NCI-H526 (cell line): Measurements from ENCODE around the gene EZH1.
"Not testable (repeated sequence)": the region's sequence is repeated elsewhere in the genome, so short reads cannot be mapped to it uniquely, and the experiment has no call there.

Experiments used
- DNase-seq, 2 experiments: peaks; one replicate each; lab custom pipeline; 2025; lab: John Stamatoyannopoulos, UW

Gene EZH1

DNA sequence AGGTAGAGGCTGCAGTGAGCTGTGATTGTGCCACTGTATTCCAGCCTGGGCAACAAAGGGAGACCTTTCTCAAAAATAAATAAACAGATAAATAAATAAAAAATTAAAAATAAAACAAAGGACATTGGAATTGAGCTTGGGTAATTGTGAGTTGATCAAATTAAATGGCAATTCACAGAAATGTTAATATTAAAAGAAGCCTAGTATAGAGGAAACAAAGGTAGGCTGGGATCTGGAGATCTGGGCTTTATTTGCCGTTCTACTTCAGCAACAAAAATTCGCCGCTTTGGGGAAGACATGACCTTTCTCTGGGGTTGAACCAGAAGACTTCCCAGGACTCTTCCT lies 28.1 kb upstream of the EZH1 start:
- no peak for DNase-seq

DNA sequence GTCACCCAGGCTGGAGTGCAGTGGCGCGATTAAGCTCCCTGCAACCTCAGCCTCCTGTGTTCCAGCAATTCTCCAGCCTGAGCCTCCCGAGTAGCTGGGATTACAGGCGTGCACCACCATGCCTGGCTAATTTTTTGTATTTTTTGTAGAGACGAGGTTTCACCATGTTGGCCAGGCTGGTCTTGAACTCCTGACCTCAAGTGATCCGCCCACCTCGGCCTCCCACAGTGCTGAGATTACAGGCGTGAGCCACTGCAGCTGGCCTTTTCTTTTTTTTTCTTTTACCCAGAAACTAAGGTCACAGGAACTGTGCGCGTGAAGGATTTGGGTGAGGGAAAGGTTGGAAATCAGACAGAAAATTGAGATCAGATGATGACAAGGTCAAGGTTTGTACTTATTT lies 25.1 kb upstream of the EZH1 start:
- DNase-seq = not testable (repeated sequence)

DNA sequence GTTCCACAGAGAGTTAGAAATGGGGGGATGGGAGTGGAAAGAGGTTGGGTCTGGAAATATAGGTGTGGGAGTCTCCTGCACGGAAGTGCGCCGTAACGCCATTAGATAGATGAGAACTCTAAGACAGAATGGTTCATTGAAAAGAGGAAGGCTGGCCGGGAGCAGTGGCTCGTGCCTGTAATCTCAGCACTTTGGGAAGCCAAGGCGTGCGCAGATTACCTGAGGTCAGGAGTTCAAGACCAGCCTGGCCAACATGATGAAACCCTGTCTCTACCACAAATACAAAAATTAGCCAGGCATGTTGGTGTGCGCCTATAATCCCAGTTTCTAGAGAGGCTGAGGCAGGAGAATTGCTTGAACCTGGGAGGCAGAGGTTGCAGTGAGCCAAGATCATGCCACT lies 23.2 kb upstream of the EZH1 start:
- DNase-seq = not testable (repeated sequence)

DNA sequence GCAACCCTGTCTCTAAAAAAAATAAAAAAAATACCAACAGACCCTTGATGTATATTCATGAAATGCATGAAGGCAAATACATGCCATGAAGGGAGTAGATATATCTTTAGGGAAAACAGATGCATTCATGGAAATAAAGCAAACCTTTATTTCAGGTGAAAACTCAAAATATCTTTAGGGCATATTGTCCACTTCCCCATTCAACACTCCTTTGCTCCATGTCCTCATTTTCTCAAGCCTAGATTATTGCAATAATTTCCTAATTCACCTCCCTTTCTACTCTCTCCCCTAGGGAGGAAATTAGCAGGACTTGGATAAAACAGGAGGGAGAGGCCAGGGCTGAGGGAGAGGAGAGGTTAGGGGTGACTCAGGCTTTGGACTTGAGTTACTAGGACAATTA lies 22.7 kb upstream of the EZH1 start:
- no peak for DNase-seq

DNA sequence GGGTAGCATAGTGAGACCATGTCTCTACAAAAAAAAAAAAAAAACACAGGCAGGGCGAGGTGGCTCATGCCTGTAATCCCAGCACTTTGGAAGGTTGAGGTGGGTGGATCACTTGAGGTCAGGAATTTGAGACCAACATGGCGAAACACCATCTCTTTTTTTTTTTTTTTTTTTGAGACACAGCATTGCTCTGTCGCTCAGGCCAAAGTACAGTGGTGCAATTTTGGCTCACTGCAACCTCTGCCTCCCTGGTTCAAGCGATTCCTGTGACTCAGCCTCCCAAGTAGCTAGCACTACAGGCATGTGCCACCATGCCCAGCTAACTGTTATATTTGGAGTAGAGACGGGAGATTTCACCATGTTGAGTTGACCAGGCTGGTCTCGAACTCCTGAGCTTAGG lies 21.3 kb upstream of the EZH1 start:
- DNase-seq = no peak

DNA sequence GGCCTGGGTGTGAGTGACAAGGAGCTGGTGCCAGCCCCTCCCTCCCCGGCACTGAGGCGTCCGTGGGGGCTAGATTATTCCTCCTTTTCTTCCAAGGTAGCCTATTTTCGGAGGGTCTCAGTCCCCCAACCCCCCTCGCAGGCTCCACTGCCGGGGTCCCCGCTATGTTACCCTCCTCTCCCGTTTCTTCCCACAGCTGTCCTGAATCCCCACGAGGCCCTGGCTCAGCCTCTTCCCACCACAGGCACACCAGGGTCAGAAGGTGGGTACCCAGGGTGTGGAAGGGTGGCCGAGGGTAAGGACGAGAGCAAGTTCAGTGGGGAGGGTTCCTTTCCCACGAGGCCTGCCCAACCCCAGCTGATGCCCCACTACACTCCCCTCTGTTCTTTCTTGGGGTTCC lies 16.8 kb upstream of the EZH1 start:
- no peak for DNase-seq

DNA sequence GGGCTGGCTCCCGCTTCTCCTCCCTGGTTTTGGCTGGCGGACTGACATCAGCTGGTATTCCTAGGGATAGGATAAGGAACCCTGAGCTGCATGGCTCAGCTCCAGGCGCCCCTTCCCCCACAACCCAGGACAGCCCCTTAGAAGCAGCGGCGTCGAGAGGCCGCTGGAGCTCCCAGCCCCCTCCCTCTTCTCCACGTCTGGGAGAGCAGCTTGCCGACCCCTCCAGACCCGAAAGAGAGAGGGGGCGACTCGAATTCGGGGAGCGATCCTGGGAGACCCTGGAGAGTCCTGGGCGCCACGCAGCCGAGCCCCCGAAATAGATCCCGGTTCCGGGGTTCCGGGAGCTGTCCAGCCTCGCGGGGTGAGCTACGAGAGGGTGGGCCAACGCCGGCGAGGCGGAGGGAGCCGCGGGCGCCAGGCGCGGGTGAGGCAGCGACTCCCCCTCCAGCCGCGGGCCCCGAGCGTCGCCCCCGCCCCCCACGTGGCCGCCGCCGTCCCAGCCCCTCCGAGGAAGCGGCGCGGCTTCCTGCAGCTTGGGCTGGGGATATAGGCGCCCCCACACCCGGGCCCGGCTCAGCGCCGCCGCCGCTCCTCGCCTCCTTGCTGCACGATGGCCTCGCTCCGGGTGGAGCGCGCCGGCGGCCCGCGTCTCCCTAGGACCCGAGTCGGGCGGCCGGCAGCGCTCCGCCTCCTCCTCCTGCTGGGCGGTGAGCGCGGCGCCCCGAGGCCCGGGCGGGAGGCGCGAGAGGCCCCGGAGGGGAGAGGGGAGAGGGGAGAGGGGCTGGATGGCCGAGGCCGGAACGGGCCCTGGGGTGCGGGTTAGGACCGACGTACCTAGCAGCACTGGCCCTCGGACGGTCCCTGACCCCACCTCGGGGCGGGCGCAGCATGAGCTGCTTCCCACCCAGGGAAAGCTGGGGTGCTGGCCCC lies 16.1 kb upstream of the EZH1 start, which contains the start of gene RAMP2:
Gene RAMP2, plus strand, starts transcription at position 576 of the 930 bp plus-strand sequence. Its CDS starts 35 bp downstream, at position 611.
- peak; percentile 17 to 63 for DNase-seq

DNA sequence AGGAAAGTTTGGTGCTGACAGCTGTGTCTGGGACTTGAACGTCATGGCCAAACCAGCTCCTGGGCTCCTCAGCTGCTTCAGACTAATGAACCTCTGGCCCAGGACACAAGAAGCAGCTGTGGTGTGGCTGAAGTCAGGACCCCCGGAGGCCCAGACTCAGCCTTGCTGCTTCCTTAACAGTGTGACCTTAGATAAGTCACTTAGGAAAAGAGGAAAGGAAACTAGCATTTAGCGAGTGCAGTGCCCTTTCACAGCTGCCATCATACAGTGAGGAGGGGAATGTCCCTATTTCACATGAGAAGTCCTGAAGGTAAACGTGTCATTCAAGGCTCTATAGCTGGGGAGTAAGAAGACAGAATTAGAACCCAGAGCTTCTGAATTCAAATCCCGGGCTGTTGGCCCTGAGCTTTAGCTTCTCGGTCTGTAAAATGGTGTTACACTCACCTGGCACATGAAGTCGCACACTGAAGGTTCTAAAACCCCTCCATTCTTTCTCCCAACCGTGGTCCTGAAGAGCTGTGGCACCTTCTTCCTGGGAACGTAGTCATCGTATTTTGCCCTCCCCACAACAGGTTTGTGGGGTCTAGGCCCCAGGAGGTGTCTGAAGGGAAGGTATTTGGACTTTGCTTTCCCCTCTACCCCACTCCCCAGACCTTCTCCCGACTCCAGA lies 15.3 kb upstream of the EZH1 start:
- DNase-seq = no peak

DNA sequence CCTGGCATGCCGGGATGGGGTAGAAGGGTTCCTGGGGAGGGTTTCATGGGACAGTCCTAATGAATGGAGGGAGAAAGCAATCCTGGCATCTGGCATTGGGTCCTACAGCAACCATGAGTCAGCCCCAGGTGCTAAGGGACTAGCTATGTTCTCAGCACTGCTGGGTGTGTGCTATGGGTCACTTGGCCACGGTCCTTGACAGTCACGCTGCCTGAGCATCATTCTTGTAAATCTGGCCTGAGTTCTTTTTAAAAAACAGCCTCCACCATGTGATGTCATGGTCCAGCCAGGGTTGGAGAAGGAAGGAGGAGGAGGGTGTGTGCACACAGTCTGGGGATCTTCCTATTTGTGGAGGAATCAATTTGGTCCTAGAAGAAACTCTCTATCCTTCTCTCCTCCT lies 9.9 kb upstream of the EZH1 start:
- DNase-seq = no peak

DNA sequence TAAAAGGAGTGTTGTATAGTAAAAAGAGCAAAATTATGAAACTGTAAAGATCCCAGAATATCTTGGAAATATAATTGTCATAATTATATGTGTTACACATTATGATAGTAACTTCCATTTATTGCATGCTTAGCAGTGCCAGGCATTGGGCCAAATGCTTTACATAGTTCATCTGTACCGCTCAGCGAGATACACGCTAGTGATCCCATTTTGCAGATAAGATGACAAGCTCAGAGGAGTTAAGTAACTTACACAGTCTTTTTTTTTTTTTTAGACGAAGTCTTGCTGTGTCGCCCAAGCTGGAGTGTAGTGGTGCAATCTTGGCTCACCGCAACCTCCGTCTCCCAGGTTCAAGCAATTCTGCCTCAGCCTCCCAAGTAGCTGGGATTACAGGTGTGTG lies 6.8 kb upstream of the EZH1 start:
- no peak for DNase-seq

DNA sequence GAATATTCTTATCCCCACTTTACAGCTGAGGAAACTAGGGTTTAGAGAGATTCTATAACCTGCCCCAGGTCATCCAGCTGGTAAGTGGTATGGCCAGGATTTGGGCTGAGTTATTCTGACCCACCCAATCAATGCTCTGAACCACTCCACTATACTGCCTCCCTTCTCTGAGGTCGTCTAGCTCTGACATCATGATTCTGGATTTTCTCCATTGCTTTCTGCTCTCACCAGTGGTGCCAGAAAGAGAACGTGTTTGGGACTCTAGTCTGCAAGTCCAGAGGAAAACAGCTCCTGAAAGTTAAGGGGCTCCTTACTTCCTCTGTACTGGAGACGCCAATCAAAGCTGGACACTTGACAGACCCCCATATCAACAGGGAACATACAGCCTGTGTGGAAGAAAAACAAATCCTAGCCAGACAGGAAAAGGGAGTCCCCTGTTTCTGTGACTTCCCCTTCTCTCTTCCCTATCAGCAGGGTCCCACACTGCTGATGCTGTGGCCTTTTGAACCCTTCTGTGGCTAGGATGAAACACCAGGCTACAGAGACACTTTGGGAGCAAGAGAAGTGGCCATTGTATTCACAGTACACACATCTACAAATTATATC lies 6.0 kb upstream of the EZH1 start:
- DNase-seq = no peak

DNA sequence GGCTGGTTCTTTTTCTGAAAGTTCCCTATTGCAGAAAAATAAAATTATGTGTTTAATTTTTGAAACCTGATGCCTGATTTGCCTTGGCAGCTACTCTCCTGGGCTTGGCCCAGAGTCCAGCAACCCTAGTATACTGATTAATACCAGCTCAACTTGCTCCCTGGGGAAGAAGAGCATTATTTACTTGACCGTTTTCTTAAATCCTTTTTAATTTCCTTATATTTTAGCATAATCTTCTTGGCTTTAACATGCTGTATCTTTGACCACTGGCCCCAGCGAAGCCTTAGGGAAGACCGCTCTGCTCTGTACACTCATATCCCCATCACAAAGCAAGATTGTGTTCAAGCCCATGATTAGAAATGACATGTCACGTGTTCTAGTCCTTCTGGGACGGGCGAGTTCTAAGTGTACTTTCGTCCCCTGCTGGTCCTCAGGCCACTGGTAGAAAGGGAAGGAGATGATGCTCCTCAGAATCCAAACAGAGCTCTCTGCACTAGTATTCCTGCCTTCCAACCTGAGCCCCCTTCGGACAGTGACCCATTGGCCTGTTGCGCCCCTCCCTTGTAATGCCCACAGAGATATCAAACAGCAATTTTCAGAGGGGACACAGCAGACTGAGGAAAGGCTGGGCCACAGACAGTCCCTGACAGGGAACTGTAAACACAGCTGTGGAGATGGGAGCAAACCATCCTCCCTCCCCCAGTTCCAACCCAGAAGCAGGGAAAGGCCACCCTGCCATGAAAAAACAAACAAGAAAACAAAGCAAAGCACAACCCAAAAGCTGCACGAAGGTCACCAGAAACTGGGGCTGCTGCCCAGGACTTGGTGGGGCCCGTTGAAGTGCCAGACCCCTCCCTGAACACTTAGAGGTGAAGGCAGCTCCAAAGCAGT lies 4.3 kb upstream of the EZH1 start:
- no peak for DNase-seq

DNA sequence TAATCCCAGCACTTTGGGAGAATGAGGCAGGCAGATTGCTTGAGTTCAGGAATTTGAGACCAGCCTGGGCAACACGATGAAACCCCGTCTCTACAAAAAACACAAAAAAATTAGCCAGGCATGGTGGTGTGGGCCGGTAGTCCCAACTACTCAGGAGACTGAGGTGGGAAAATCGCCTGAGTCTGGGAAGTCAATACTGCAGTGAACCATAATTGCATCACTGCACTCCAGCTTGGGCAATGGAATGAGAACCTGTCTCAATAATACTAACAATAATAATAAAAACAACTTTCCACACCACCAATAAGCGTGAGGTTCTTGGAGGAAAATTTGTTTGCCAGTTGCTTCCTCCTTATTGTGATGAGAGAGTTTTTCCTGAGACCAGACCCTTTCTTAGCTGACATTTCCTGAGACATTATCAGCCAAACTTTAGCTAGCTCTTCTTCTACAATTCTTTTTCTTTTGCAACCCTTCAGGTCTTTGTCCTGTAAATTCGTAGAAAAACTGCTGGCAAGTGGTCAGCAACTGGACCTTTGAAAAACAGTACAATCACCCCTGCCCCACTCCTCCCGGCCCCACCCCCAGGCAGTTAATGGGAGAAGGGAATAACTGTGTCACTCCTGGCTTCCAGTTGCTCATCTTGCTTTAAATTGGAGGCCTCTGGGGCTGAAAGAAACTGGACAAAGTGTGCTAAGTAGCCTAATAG lies 3.5 kb upstream of the EZH1 start:
- no peak for DNase-seq

DNA sequence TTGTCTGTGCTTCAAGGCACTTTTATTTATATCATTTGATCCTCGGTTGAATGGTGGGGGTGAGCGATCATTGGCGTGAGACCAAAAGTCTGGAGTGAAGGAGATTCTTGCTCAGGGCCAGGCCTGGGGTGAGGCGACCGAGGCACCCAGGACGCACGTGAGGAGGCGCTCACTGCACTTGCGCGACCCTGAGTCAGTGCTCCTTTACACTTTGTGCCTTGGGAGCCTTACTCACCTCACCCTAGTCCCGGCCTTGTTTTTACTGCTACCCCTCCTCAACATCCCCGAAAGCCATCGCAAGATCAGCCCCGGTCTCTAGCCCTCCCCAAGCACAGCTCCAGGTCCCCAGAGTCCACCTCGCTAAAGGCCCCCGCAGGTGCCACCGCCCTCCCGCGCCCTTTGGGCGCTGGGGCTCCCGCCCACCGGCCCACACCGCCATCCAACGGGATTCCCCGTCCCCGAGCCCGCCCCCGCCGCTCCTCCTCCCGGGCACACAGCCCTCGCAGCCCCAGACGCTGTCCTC lies 496 bp downstream of the EZH1 start:
- DNase-seq = peak; percentile 79 to 93

DNA sequence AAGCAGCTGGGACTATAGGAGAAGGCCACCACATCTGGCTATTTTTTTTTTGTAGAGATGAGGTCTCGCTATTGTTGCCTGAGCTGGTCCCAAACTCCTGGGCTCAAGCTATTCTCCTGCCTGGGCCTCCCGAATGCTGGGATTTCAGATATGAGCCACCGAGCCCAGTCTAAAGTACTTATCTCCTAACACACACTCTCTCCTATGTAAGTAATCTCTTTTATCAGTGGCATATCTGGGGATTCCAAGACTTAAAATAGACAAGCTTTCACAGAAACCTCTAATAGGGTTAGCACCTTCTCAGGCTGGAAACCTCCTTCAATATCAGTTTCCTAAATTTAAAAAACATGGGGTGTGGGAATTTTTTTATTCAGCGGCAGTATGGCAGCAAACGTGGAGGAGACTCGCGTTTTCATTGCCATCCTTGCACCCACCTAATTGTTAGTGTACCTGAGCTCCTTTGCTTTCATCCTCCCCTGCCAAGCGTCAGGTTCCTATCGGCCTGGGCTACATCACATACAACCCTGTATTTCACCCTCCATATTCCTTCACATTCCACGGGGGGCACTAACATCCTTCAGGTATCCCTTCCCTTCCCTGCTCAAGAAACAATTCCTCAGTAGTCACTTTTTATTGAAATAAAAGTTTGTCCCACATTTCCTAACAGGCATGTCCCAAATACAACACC lies 1.1 kb downstream of the EZH1 start:
- peak in 1 of 2 experiments; percentile 36 for DNase-seq

DNA sequence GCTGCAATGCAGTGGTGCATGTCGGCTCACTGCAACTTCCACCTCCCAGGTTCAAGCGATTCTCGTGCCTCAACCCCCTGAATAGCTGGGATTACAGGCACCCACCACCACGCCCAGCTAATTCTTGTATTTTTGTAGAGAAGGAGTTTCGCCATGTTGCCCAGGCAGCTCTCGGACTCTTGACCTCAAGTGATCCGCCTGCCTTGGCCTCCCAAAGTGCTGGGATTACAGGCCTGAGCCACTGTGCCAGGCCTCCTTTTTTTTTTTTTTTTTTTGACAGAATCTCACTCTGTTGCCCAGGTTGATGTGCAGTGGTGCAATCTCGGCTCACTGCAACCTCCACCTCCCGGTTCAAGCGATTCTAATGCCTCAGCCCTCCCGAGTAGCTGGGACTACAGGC lies 1.9 kb downstream of the EZH1 start:
- DNase-seq = not testable (repeated sequence)

DNA sequence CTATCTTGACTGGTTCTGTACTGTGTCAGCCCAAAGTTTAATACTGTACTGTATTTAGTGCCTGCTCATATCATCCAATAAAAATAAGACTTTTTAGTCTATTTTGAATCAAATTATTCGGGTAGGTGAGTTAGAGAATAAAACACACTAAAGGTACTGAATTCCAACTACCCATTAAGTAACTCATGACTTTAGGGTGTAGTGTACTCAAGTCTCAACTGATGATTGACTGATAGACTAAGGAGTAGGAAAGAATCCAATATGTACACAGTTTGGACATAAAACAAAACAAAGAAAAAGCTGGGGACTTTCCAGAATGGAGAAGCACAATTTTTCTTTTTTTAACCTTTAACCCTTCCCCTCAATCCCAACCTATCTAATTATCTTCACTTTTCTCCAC lies 4.1 kb downstream of the EZH1 start:
- no peak for DNase-seq

DNA sequence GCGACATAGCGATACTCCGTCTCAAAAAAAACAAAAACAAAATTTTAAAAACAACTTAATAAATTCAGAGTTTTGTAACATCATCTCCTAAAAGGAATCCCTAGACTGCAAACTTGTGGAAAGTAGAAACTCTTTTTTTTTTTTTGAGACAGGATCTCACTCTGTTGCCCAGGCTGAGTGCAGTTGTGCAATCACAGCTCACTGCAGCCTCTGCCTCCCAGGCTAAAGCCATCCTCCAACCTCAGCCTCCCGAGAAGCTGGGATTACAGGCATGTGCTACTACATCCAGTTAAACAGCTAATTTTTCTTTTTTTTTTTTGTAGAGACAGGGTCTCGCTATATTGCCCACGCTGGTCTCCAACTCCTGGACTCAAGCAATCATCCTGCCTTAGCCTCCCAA lies 19.7 kb downstream of the EZH1 start:
- DNase-seq = no peak

DNA sequence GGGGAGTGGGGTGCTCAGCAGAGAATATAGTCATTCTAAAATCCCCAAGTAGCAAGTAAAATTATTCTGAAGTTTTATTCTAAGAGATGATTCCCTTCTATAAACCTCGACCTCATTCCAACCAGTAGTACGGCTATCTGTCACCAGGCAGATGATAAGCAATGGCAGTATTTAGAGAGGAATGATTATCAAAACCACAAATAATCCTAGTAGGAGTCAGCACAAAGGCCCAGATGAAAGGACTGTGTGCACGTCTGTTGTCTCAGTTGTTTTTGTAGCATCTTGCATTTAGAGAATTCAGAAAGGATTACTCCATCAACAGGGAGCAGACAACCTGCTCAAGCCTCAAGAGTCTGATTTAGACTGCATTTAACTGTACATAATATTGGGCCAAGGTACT lies 21.2 kb downstream of the EZH1 start:
- no peak for DNase-seq

DNA sequence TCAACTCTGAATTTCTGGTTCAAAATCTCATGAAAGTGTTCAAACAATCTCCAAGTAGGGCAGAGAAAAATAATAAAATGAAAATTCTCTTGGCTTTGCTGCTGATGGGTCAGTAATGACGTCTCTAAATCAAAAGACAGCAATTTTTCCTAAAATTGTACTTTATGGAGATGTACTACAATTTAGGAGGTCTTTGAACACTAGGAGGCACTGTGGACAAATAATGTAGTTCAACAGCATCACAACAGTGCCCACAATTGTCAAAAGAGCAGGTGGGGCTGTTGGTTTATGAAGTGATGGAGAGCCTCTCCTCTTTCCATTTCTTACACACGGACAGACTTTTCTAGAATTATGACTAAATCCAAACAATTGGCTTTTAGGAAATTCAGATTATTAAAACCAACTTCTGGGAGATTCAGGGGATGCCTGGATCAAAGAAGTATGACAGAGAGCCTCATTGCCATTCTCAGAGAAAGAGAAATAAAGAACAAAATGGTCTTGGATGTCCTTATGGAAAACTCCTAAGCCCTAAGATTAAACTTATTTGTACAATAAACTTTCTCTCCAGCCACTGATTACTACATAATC lies 23.8 kb downstream of the EZH1 start:
- DNase-seq = peak; percentile 23 to 80
